HG02938 (cell line): ENCODE data around the gene FAM161B.
"Not testable (repeated sequence)": the region's sequence is repeated elsewhere in the genome, so short reads cannot be mapped to it uniquely, and the experiment has no call there.

Source experiments
- ATAC-seq: cut with Tn5 transposase; IDR thresholded peaks from one replicate; pipeline ENCODE4 v1.9.1; 2021; ENCODE audit warnings: mild to moderate bottlenecking, moderate library complexity; ENCODE audit not compliant: unreplicated experiment

The FAM161B gene

DNA sequence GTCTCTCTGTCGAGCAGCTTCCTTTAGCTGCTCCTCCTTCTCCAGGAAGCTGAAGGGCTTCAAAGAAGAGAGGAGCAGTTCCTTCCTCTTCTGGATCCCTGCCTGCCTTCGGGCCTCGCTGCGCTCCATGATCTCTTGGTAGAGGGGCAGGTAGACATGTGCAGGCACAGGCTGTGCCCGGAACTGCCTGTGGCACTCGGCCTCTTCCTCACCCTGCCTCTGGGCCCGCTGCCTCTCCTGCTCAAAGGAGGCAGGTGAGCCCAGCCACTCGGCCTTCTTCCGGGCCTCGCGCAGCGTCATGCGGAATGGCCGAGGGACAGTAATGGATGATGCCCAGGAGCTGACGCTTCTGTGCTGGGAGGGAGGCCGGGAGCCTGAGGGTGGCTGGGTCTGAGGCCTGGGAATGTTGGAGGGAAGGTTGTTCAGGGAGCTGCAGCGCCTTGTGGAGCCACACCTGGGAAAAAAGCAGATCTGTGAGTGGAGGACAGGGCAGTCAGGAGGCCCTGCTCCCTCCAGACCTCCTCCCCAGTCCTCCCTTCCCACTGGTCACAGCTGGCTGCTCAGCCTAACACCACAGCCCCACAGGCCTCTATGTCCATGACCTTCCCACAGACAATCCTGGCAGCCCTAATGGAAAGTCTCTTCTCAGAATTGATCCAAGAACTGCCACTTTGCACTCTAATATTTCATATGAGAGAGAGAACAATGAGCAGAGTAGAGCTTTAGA, 5.3 kb downstream of the FAM161B start:
- no peak for ATAC-seq

GRCh38 chr14:73943083-73943482, 6.8 kb downstream of the FAM161B start:
- ATAC-seq = no peak

- no peak for ATAC-seq
Measured at GRCh38 chr14:73942180-73942579, 7.7 kb downstream of the FAM161B start.

- ATAC-seq = no peak
Measured at GRCh38 chr14:73937012-73937411, 12.9 kb downstream of the FAM161B start.

GRCh38 chr14:73936548-73936947, 13.3 kb downstream of the FAM161B start:
- ATAC-seq = no peak

GRCh38 chr14:73935666-73936065, 14.2 kb downstream of the FAM161B start:
- ATAC-seq = no peak

DNA sequence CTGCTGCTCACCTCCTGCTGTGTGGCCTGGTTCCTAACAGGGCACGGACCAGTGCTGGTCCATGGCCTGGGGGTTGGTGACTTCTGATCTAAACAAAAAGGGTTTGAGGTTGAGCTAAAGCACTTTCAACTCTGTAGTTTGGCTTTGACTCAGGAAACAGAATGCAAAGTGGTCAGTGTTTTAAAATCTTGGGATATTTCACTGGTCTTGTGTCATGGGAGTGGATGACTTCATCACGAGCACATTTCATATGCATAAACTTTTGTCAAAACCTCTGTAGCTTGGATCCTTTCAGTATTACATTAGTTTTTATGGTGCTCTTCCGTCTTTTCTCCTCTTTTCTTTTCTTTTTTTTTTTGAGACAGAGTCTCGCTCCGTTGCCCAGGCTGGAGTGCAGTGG, 25.6 kb downstream of the FAM161B start:
- ATAC-seq = no peak

- not testable (repeated sequence) for ATAC-seq
Measured at GRCh38 chr14:73919457-73919856, 30.4 kb downstream of the FAM161B start.

DNA sequence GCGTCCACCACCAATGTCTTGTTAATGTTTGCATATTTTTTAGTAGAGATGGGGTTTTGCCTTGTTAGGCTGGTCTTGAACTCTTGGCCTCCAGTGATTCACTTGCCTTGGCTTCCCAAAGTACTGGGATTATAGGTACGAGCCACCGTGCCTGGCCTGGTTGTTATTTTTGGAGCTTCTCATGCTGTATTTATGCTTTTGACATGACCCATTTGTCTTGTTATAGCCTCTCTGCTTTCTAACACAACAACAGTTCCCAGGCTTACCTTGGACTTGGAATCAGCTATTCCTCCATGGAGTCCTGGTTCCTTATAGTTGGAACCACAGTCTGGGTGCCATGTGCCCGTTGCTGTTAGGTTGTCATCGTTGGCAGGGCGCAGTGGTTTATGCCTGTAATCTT, 33.6 kb downstream of the FAM161B start:
- ATAC-seq = no peak

DNA sequence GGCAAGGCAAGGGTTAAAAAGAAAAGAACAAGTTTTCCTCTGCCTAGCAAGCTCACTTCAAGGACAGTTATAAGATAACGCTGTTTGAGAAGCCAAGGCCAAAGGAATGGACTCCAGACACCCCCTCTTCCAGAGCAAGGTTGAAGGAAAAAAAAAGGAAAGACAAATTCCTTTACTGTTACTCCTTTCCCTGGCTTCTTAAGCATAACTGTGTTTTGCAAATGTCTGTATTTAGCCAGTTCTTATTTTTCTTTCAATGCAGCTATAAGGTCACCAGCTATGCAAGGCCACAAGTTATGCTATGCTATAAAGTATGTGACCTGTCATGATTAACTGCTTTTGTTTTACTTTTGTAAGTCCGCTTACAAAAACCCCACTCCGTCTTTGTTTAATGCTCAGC, 36.6 kb downstream of the FAM161B start:
- no peak for ATAC-seq

GRCh38 chr14:73909681-73910080, 40.2 kb downstream of the FAM161B start:
- no peak for ATAC-seq

DNA sequence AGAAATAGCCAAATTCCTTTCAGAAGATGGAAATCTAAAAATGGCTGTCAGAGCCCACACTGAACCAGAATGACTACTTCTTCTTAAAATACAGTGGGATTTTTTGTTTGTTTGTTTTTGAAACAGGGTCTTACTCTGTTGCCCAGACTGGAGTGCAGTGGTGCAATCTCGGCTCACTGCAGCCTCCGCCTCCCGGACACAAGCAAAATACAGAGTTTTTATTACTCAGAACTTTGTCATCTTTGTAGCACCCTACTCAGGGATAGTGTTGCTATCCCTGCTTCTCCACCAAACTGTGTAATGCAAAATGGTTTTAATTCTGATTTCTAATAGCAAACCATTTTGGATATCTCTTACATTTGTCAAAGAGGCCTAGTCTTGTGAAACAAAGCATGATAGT, 46.9 kb downstream of the FAM161B start:
- no peak for ATAC-seq

DNA sequence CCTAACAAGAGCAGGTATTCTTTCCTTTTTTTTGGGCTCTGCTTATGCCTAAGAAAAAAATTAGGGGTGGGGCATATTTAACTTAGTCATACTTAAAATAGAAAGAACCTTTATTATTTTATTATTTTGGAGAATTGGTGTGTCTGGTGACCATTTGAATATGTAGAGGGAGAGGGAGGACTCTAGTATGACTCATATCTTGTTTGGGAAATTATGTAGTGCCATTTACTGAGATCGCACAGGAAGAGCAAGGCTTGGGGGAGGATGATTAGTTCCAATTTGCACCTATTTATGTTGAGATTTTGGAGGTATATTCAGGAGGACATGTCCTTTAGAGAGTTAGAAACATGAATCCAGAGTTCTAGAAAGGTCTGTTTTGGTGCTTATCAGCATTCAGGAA, 53.4 kb downstream of the FAM161B start:
- no peak for ATAC-seq

DNA sequence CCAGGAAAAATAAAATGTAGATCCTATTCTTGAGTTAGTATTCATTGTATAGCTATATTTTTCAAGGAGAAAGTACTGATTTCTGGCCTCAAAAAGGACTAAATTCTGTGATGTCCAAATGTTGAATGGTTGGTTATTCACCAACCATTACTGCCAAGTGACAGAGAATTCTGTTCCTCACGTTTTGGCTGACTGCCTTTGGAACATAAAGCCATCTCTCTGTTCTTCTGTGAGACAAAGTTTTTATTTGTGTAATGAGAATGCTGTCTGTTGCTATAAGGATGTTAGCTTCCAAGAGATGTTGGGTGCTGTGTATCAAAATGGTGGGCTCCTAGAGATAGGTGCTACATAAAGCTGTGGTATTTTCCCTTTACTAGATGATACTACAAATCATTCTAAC, 54.0 kb downstream of the FAM161B start:
- no peak for ATAC-seq

DNA sequence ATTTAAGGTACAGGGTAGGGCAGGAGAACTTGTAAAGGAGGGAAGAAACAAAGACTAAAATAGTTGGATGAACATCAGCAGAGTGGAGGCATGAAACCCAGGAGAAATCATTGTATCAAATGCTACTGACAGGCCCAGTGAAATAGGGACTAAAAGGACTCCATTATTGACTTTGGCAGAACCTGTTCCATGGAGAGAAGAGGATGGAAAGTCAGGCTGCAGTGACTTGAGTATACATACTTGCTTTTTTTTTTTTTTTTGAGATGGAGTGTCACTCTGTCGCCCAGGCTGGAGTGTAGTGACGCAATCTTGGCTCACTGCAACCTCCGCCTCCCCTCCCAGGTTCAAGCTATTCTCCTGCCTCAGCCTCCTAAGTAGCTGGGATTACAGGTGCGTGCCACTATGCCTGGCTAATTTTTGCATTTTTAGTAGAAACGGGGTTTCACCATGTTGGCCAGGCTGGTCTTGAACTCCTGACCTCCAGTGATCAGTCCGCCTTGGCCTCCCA, 55.7 kb downstream of the FAM161B start:
- ATAC-seq = not testable (repeated sequence)

- ATAC-seq = no peak
Measured at GRCh38 chr14:73889376-73889775, 60.5 kb downstream of the FAM161B start.

GRCh38 chr14:73888971-73889370, 60.9 kb downstream of the FAM161B start:
- ATAC-seq = no peak

- ATAC-seq = no peak
Measured at GRCh38 chr14:73888460-73888725, 61.5 kb downstream of the FAM161B start.

DNA sequence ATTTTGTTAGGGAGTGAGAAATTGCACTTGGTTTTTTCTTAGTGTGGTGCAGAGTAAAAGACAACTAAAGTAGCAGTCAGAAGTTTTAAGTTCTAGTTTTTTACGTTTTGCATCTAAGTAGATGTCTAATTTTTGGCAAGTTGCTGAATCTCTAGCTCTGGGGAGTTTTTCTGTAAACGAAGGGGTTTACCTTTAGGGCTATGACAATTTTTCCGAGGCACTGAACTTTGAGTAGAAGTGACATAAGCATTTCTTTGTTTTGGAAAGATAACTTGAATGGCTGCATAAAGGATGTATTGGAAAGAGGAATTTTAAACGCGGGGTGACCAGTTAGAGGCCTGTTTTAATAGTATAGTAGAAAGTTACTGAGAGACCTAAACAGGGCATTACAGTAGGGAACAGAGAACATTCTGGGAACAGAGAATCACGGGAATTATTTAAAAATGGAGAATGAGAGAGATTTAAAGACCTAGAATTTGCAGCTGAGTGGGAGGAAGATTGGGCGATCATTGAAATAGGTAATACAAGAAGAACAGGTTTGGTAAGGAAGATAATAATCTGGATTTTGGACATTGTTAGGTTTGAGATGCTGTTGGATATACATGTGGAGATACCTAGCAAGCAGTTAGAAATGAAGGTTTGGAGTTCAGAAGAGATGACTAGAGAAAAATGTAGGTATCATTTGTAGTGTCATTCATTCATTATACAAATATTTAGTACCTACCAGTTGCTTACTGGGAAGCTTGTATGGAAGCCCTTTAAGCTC, 62.0 kb downstream of the FAM161B start:
- no peak for ATAC-seq

DNA sequence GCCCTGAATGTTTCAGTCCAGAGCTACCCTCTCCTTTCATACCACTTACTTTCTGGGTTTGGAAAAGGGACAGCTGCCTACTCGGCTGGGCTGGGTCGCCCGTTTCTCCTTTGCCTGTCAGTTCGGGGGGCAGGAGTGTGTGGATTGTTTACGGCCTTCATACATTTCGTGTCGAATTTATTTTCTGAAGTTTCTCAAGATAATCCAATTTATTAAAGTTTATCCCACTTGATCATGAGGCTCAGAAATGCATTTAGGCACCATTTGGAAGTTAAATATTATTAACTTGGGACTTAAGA, 62.6 kb downstream of the FAM161B start:
- no peak for ATAC-seq

DNA sequence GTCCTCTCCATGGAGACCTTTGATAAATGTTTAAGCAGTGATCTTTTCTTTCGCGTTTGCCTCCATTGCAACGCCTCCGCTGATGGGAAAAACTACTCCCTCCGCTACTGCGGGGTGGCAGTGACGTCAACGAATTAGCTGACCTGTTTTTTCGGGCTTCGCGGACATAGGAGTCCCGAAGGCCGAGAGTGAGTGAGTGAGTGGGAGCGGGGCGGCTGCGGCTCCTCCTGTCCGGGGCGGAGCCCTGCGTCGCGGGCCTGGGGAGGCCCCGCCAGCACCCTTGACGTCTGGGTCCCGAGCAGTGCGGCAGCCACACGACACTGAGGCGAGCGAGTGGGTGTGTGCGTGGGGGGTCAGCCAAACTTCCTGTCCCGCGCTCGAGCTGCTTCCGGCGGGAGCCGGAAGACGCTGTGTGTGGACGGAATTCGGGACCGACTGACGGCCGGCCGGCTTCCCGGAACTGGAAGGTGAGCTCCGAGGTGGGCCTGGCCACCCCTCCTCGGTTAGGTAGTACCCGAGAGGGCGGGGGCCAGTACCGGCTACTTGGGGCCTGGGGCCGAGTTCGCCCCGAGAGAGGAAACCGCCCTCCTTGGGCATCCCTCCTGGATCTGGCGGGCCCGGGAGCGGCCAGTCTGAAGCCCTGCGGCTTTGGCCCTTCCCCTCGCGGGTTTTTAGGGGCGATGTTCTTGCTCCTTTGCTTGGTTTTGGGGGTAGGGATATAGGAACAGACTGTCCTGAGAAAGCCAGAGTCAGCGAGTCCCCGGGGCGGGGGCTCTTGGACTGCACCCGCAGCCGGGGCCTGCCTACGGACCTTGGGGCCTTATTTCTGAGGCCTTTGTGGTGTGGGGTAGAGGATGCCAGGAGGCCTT, 63.2 kb downstream of the FAM161B start, which contains the start of gene ZNF410:
ZNF410 (plus strand) TSS at position 411 of the 869 bp plus-strand sequence. CDS start 5,317 bp downstream, outside the sequence.
- peak; percentile 86 for ATAC-seq
